GM18861 (cell line): ENCODE results near the gene NFATC1.

Experiments used
- ATAC-seq: cut with Tn5 transposase; IDR thresholded peaks from one replicate; pipeline ENCODE4 v1.9.1; 2021; ENCODE audit not compliant: unreplicated experiment

Gene NFATC1

DNA sequence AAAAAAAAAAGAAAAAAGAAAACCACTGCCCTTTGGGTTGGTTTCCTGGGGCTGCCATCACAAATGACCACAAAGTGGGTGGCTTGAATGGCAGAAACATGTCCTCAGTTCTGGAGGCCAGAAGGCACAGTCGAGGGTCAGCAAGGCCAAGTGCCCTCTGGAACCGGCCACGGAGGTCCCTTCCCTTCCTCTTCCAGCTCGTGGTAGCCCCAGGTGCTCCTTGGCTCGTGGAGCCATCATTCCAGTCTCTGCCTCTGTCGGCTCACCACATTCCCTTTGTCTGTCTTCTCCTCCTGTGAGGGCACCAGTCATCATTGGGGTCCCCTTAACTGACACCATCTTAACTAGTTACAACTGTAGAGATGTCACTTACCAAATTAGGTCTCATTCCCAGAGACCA is 8.5 kb upstream of the NFATC1 start:
- no peak for ATAC-seq

GRCh38 chr18:79387615-79388014 is 8.1 kb upstream of the NFATC1 start:
- ATAC-seq = no peak

DNA sequence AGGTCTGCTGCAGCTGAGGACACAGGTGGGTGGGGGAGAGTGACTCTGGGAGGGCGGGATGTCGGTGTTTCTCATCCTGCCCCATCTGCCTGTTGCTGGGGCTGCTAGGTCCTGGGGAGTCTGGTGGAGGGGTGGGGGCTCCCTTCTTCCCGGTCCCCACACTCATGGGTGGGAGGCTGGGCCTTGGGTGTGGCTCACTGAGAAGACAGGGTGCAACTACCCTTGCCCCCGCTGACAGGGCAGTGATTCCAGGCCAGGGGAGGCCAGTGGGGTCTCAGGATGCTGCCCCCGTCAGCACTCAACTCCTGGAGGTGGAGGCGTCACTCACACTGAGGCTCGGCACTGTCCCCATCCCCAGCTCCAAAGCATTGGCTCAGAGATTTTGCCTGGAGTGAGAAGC is 7.7 kb upstream of the NFATC1 start:
- no peak for ATAC-seq

DNA sequence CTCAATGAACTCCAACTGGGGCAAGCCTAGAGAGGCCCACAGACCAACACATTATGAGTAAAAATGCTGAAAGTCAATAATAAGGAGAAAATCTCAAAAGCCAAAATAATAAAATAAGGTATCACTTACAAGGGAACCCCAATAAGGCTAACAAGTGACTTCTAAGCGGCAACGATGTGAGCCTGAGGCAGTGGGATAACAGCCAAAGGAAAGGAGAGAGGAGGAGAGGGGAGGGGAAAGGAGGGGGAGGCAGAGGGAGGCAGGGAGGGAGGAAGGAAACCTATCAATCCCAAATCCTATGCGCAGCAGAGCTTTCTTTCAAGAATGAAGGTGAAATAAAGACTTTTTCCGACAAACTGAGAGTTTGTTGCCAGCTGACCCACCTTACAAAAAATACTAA is 6.0 kb upstream of the NFATC1 start:
- ATAC-seq = no peak

- no peak for ATAC-seq
Observed at GRCh38 chr18:79392226-79392625, 3.5 kb upstream of the NFATC1 start.

DNA sequence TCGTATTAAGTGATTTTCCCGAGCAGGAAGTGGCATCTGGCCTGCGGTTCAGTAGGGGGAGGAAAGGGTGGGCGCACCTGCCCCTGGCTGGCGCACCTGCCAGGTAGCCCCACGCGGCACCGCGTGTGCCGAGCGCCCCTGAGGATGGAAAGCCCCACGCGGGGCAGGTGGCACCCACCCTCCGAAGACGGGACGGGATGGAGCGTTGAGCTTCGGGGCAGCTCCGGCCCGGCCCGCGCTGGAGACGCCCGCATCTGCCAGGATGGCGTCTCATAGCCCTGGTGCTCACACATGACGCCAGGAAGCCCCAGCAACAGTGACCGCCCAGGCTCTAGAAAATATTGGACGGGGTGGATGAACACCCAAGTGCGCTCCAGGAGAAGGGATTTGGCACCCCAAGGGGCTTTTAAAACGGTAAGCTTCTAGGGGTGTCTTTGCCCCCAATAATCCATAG is 2.5 kb upstream of the NFATC1 start:
- no peak for ATAC-seq

GRCh38 chr18:79393635-79394533 is 1.8 kb upstream of the NFATC1 start:
- no peak for ATAC-seq

- ATAC-seq = no peak
Observed at GRCh38 chr18:79394534-79395307, 1.0 kb upstream of the NFATC1 start.

GRCh38 chr18:79395308-79395640 is 456 bp upstream of the NFATC1 start:
- no peak for ATAC-seq

DNA sequence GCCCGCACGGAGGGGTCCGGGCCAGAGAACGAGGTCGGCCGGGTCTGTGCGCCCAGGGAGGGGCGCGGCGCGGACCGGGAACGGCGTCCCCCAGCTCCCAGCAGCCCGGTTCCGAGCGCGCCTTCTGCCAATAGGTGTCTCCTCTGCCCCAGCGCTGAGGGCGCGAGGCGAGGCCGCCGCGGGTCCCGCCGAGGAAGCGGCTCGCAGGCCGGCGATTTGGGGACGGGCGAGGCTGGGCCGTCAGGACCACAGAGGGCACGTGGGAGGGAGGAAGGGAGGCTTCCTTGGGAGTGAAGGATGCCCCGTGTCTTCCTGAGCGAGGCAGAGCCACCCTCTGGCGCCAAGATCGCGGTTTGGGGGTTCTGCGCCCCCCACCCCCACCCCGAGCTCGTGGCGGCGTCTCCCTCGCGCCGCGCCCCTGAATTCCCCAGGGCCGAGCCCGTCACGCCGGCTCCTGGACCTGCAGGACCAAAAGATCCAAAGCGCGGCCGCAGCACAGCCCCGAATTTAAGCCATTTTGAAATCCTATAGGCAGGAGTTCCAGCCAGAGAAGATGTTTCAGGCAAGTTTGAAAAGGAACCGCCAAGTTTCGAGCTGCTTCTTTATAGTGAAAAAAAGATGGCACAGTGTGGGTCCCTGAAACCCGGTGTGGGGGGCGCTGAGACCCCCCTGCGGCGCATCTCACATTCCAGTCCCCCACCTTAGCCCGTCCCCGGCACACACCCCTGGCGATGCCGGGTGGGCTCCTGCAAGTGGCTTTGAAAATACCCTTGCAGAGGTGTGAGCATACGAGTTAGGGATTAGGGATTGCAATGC is 909 bp downstream of the NFATC1 start:
- ATAC-seq = no peak

DNA sequence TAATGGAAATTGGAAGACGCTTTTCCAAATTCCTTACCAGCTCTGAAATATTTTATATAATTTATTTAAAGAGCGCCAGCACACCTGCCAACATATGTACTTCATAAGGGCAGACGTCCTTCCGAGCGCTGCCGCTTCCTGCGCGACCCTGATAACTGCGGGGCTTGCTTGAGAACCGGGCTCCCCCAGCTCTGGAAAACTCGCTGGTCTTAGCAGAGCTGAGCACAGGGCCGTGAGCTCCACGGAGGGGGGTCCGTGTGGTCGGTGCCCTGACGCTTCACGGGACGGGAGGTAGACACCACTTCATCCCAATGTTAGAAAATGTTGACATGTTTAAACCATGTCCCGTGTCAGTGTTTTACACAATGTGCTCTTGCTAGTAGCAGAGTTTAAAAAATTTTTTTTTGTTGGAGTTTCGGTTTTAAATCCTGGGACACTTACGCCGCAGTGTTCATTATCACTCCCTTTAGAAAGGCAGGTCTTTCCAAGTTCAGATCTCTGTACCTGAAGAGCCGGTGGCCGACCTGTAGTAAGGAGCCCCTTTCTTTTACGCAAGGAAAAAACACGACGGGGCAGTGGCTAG is 1.6 kb downstream of the NFATC1 start:
- no peak for ATAC-seq

GRCh38 chr18:79397830-79398761 is 2.4 kb downstream of the NFATC1 start:
- no peak for ATAC-seq

- no peak for ATAC-seq
Observed at GRCh38 chr18:79399275-79400081, 3.7 kb downstream of the NFATC1 start.

GRCh38 chr18:79400091-79400590 is 4.4 kb downstream of the NFATC1 start:
- ATAC-seq = no peak

DNA sequence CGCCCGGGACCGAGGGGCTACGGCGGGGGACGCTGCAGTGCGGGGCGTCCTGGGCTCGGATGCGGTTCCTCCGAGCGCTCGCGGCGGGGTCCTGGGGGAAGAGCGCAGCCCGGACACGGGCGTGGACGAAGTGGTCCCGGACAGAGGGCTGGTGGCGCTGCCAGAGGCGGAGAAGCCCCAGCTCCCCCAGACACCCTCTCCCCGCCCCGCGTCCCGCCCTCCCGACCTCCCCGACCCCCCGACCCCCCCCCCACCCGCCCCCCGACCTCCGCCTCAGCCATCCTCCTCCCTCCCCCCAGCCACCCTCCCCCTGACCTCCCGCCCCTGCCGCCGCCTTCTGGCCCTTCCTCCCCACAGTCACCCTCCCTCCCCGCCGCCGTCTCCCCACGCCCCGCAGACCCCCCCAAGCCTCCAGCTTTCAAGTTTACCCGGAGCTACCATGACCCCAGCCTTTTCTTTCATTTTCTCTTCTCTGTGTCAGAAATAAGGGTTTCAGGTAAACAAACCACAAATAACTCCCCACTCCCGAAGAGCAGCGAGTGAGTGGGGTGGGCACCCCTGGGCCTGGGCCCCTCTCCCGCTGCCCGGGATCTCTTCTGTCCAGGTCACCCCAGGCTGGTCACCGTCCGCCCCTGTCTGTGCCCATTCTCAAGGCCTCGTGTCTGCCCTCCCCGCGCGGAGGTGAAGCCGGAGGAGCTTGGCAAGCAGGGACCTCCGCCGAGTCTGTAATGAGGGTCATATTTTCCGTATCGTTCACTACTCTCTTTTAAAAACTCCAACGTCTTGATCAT is 5.1 kb downstream of the NFATC1 start:
- ATAC-seq = no peak

DNA sequence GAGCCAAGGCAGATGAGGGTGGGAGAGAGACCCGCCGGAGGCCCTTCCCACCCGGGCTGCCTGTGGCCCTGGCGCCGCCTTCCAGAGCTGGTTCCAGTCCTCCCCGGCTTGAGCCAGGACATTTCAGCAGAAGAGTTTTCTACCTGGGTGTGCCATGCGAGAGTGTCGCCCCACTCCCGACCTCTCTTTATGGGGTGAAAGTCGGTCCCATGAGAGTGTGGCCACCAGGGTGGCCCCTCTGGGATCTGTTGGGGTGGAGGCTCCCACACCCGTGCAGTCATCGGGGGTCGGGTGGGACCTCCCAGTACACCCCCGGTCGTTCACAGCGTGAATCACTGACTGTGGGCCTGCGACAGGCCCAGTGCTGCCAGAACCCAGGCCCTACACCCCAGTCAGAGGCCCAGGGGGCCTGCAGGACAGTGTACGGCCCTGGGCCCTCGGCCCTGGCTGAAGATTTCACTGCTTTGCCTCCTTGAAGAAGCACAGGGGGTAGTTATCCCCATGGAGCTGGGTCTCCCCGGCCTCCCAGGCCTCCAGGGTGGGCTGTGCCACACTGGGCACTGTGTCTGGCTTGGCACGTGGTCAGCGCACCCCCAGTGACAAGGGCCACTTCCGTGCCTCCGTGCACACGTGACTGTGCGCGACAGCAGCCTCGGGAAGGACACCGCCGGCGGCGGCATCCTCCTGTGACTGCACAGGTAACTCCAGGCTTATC is 5.9 kb downstream of the NFATC1 start:
- no peak for ATAC-seq

DNA sequence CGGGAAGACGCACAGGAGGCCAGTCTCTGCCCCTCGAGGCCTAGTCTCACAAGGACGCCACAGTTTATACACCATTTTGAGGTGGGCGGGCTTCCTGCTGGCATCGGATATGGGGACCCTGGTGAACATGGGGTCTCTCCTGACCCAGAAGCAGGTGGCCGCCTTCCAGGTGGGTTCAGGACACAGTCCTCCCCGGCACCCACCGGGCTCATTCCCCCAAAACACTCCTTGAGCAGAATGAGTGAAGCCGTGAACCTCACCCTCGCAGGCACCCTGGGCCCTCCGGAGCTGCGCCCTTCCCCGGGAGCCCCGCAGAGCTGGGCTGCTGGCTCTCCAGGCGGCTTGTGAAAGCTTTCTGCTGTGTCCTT is 6.5 kb downstream of the NFATC1 start:
- no peak for ATAC-seq
